ENCODE data around the gene MAML2.
"Not testable (repeated sequence)": the region's sequence is repeated elsewhere in the genome, so short reads cannot be mapped to it uniquely, and the experiment has no call there.

The MAML2 gene

GRCh38 chr11:96288915-96289314 is 54.1 kb downstream of the MAML2 start:
- DNase-seq: no peak

- no peak for DNase-seq
Observed at GRCh38 chr11:96287822-96288439, 55.1 kb downstream of the MAML2 start.

- not testable (repeated sequence) for DNase-seq
Observed at GRCh38 chr11:96285985-96286384, 57.0 kb downstream of the MAML2 start.

DNA sequence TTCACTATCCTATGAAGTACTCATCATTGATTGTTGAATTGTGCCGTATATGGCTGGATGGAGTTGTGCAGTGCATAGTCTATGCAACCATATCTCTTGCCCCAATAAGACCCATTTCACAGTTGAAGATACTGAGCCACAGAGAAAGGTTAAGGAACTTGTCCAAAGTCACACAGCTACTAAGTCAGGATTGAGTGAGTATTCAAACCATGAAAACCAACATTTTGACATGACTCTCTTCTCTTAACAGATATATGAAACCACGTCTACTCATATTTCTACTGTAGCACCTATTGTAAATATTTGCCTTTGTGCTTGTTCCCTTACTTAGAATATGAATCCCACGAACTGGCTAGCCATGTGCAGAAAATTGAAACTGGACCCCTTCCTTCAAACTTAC is 58.1 kb downstream of the MAML2 start:
- no peak for DNase-seq

DNA sequence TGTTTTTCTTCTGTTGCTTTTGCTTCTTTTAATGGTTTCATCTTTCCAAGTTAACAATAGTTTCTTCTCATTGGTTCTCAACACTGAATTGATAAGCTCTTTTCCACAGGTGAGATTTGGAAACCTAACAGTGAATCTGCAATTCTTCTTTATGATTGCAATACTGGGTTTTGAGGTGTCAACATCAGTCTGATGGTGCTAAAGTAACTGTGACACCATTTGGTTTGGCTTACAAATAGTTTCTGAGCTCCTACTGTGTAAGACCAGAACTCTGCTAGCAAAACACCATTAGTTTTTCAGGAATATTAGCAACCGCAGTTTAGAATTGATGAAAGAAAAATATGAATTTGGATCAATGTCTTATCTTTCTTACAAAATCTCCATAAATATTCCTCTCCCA is 58.6 kb downstream of the MAML2 start:
- DNase-seq: no peak

DNA sequence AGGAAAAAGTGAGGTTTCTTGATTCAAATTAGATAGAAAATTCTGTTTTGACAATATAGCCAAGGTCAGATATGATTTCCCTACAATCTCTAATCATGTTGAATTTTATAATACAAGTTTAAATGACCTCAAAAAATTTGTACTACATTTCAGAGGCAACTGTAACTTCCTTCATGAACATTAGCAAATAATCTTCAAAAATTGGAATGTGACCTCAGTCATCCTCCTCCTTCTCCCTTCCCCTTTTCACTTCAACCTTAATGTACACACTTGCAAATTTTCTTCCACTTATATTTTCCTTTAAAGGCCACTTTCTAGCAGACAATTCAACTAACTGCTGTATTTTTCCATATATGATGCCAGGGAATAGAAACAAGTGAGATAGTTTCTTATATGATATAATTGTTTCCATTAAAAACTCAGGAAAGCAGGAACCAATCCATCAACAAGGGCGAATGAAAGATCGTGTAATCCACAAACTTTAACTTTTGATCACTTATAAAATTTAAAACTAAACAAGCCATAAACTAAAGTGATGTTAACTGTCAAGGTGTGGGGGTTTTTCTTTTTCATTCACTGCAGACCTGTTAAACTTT is 60.3 kb downstream of the MAML2 start:
- DNase-seq: no peak

- DNase-seq: no peak
Observed at GRCh38 chr11:96280444-96280843, 62.6 kb downstream of the MAML2 start.

DNA sequence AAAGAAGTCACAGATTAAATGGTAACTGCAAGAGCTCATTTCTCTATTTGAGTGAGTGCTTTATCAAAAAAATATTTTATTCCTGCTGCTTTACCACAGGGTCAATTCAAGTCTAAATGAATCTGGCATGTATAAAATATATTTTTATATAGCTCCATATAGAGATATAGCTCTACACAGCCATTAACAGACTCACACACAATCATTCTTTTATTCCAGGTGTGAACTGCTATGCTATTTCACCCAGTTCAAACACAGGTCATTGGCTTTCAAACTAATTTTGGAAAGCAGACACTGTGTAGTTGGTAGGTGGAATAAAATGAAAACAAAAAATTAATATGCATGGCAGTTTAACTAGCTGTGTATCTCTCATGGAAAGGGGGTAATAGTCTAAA is 63.1 kb downstream of the MAML2 start:
- DNase-seq: no peak

DNA sequence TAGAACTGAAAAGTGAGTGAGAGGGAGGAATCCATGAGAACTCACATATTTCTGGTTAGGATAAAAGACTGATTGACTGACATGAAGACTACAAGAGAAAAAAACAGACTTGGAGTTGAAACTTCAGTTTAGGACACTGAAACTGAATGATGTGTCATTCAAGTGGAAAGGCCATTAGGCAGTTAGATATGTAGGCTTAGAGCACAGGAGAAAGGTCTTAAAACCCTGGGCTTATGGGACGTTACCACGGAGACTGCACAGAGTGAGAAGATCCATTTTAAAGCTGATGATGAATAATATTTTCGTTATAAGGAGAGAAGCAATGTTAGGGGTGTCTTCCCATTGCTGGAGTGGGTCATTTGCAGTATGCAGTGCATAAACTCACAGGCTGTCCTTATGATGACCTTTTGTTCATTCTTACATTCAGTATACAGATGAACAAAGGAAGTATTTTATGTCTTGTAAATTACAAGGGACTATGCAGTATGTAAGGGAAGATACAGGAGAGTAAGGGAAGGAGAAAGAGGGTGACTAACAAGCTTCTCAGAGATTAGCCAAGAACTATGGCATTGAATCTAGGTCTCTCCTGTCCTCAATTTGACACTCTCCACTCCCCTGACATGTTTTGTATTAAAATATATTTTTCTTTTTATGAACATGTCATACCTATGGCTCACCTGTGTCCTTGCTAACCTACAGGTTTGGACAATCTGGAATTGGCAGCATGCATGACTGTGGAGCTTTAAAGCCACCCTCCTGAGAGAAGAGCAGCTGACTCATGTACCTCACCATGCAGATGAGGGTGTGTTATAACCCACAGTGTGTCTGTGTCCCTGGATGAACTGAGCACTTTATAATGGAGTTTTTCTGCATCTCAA is 63.7 kb downstream of the MAML2 start:
- DNase-seq: peak; percentile 57

- peak; percentile 42 for DNase-seq
Observed at GRCh38 chr11:96278039-96278897, 64.7 kb downstream of the MAML2 start.

GRCh38 chr11:96277696-96278038 is 65.3 kb downstream of the MAML2 start:
- DNase-seq: no peak

GRCh38 chr11:96276836-96277235 is 66.2 kb downstream of the MAML2 start:
- no peak for DNase-seq

- peak; percentile 63 for DNase-seq
Observed at GRCh38 chr11:96275801-96276594, 67.0 kb downstream of the MAML2 start.

DNA sequence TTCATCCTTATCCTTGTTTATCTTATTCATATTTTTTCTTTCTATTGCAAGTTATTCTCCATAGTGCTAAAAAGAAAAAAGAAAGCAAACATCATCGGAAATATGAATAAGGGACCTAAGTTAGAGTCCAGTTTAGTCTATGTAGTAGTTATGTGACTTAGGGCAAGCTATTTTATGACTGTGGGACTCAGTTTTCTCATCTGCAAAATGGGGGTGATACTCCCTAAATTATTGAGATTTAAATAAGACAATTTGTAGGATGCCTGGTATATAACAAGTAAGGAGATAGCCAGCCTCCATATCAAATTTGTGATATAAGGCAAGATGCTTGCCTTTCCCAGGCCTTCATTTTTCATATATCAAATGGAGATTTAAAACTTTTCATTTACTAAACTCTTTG is 69.5 kb downstream of the MAML2 start:
- no peak for DNase-seq

DNA sequence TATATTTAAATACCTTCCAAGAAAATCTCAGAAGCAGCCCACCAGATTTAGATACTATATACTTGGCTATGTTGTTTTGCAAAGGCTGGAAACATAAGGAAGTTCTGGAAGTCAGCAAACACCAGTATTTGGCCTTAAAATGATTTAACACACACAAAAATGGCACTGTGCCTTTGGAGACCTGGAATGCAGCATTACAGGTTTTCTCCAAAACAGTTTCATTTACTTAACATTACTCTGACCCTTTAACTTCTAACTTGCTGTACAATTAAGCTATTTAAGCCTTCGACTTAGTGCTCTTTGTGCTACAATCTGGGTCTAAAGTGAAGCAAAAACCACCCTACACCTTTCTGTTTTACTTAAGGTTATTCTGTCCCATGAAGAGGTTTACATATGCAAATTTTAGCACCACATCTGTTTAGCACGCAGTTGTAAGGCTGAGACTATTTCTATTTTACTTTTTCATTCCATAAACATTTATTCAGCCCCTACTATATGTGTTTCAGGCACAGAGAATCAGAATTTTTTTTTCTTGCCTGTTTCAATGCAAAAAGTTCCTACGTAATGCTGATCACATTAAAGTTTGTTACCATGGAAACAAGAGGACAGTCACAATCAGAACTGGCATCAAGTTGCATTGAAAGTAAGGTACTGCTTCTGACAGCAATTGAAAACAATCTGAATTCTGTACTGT is 70.3 kb downstream of the MAML2 start:
- no peak for DNase-seq

- DNase-seq: no peak
Observed at GRCh38 chr11:96271777-96272176, 71.2 kb downstream of the MAML2 start.

GRCh38 chr11:96271352-96271751 is 71.6 kb downstream of the MAML2 start:
- DNase-seq: not testable (repeated sequence)

DNA sequence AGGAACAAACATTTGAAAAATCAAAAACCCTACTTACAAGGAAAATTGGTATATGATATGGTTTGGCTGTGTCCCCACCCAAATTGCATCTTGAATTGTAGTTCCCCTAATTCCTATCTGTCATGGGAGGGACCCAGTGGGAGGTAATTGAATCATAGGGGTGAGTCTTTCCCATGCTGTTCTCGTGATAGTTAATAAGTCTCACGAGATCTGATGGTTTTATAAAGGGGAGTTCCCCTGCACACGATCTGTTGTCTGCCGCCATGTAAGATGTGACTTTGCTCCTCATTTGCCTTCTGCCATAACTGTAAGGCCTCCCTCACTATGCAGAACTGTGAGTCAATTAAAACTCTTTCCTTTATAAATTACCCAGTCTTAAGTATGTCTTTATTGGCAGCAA is 74.5 kb downstream of the MAML2 start:
- not testable (repeated sequence) for DNase-seq

DNA sequence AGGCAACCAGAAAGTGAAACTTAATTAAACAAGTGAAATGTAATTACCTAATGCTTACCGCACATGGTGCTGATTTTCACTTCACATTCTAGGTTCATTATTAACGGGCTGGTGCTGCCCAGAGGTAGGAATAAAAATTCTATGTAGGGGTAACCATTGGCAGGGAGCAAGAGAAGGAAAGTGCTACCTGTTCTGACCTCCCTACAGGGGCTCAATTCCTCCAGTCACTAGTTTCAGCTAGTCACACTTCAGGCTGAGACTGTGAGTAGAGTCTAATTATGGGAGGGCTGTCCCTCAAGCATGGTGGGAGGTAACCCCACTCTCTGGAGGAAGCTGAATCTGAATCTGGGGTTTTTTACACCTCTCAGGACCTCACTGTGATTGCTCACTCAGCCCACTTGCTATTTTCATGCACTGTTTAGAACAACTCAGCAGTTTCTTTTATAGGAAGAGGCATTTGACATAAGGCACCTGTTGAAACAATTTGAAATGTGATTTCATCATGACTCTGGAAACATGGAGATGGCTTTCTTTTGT is 75.4 kb downstream of the MAML2 start:
- no peak for DNase-seq

DNA sequence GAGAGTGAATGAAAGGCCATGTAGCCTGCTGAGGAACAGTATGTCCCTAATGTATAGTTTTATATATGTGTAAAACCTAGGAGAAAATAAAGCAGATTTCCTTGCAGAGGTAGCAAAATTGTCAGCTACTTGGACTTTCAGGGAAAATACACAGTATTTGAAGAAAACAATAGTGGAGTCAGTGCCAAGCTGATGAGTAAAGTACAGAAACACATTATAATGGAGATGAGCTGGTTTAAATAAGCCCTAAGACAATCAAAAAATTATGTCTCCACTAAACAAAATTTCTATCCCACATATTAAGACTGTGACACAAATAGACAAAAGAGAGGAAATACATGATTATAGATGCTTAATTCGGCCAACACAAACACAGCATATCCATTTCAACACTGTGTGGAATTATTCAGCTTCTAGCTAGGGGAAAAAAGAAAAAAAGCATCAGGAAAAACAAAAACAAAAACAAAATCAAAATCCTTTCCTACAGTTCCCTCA is 75.9 kb downstream of the MAML2 start:
- no peak for DNase-seq

- DNase-seq: no peak
Observed at GRCh38 chr11:96265972-96266371, 77.0 kb downstream of the MAML2 start.
